Stimulated activated naive B cell treated with anti-CD40 and anti-IgM and Interleukin-4, amounts not matched to agents 10 μg/mL and 1 μg/mL and 100 μg/mL, for 72 hours (primary cell): Measurements from ENCODE around the gene CPEB1.

ENCODE experiments used
- ATAC-seq, 2 donors: fragments of 150-1000 bp; cut with Tn5 transposase; replicated peaks; 2 replicates each; pipeline ENCODE4 v1.10.0; 2021; ENCODE audit warnings: moderate library complexity in 1 of 2
- DNase-seq: peaks from one replicate; pipeline ENCODE4 v3.0.0; 2021
- H3K27ac Mint-ChIP-seq: one replicate; pipeline ENCODE4 v1.8.0; 2022; ENCODE audit warnings: mild to moderate bottlenecking, mixed read lengths
- H3K27me3 Mint-ChIP-seq, 2 donors: one replicate each; pipeline ENCODE4 v1.8.0; 2022; ENCODE audit warnings: mixed read lengths in 2 of 2
- H3K36me3 Mint-ChIP-seq, 2 donors: one replicate each; pipeline ENCODE4 v1.8.0; 2022; ENCODE audit warnings: mixed read lengths in 2 of 2, mild to moderate bottlenecking in 1 of 2
- H3K4me1 Mint-ChIP-seq, 2 donors: one replicate each; pipeline ENCODE4 v1.8.0; 2022; ENCODE audit warnings: mixed read lengths in 2 of 2, mild to moderate bottlenecking in 1 of 2
- H3K4me3 Mint-ChIP-seq, 2 donors: one replicate each; pipeline ENCODE4 v1.8.0; 2022; ENCODE audit warnings: mild to moderate bottlenecking in 2 of 2, mixed read lengths in 2 of 2, moderate library complexity in 1 of 2
- H3K9me3 Mint-ChIP-seq, 2 donors: one replicate each; pipeline ENCODE4 v1.8.0; 2022; ENCODE audit warnings: mixed read lengths in 2 of 2, mild to moderate bottlenecking in 1 of 2

Gene CPEB1

DNA sequence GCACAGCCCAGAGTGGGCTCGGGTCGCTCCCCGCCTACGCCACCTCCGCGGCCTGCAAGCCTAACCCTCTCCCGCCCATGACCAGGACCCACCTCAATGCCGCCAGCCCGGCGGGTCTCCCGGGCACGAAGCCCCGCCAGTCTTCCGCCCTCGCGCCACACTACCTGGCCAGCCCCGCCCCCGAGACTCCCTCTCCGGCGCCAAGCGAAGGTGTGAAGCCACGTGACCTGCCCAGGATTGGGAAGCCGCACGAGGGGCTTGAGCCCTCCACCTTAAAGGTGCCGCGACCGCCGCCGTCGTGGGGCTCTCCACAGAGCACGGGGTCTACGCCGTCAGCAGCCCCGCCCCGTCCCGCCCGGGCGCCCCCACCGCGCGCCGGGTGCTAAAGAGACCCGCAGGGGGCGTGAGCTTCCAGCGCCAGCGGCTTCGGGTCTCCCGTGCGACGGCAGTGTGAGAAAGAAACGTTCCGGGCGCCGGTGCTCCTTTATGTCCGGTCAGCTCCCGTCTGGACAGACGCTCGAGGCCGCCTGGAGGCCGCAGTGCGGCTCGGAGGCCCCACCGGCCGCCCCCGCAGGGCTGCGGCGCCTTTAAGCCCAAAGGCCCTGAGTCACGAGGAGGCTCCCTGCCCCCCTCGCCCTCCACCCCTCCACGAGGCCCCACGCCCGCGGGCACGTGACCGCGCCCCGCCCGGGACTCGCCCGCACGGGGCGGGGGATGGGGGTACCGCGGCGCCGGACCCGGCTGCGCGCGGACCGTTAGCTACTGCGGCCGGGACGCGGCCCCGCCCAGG is at the start of gene CPEB1:
CPEB1 (minus strand) TSS at position 319 of the 790 bp plus-strand sequence. CDS start 18,904 bp downstream, outside the sequence.
- H3K27me3 Mint-ChIP-seq, result peaks cover 49 to 66% of the 10 kb centered on the region in 2 donors
- H3K27ac Mint-ChIP-seq, result no peak within 1 kb of the TSS
- peaks cover 0 to 3% of the 10 kb centered on the region in 2 donors for H3K9me3 Mint-ChIP-seq
- peaks cover 0 to 3% of the 10 kb centered on the region in 2 donors for H3K36me3 Mint-ChIP-seq
- peaks cover 12 to 20% of the 10 kb centered on the region in 2 donors for H3K4me1 Mint-ChIP-seq
- peak; percentile 51 to 61 for ATAC-seq
- no peak for DNase-seq
- peak within 1 kb of the TSS; percentile 65 to 69 for H3K4me3 Mint-ChIP-seq

DNA sequence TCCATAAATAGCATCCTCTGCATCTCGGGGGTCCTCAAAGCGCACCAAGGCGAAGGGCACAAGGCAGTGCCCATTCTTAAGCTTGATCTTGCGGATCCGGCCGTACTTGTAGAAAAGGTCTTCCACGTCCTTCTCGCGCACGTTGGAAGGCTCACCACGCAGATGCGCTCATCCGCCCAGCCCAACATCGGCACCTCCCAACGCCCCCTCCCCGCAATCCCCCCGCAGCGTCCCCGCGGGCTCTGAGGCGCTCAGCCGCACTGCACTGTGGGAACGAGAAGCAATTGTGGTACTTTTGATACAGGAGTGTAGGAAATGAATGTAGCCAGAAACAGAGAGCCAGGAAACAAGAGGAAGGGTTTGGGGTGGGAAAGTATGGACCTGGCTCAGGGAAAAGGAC is 45.0 kb upstream of the CPEB1 start:
- peaks cover 10% of the 10 kb centered on the region in 2 donors for H3K27me3 Mint-ChIP-seq
- DNase-seq (no peak), ATAC-seq (no peak)
- no peaks in the 10 kb centered on the region for H3K36me3 Mint-ChIP-seq
- H3K27ac Mint-ChIP-seq, result no peak overlapping the region
- no peaks in the 10 kb centered on the region for H3K4me1 Mint-ChIP-seq
- H3K4me3 Mint-ChIP-seq, result no peak overlapping the region
- no peaks in the 10 kb centered on the region for H3K9me3 Mint-ChIP-seq

DNA sequence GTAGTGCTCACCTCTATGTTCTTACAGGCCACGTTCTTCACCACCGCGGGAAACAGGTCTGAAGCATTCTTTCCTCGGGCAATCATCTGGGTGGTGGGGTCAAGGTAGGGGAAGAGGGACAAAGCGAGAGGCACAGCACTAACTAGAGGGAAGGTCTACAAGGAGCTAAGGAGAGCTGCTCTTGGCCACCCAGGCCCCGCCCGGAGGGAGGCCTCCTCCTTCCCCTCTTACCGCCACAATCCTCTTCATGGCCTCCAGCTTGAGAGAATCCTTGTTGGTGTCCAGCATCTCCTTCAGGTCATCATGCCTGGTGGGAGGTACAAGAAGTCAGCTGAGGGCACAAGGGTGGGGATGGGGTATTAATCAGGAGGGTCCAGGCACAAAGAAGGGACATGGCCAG is 42.0 kb upstream of the CPEB1 start:
- H3K4me3 Mint-ChIP-seq, result no peak overlapping the region
- peaks cover 22 to 23% of the 10 kb centered on the region in 2 donors for H3K27me3 Mint-ChIP-seq
- no peak for DNase-seq

GRCh38 chr15:82688691-82689090 is 41.5 kb upstream of the CPEB1 start:
- no peaks in the 10 kb centered on the region for H3K36me3 Mint-ChIP-seq
- H3K27ac Mint-ChIP-seq, result no peak overlapping the region
- ATAC-seq, result no peak
- H3K9me3 Mint-ChIP-seq, result no peaks in the 10 kb centered on the region
- no peak for DNase-seq
- no peaks in the 10 kb centered on the region for H3K4me1 Mint-ChIP-seq
- H3K4me3 Mint-ChIP-seq, result no peak overlapping the region
- peaks cover 22 to 27% of the 10 kb centered on the region in 2 donors for H3K27me3 Mint-ChIP-seq

More for the DNA sequence above, 42.0 kb upstream of the CPEB1 start:
- no peaks in the 10 kb centered on the region for H3K9me3 Mint-ChIP-seq
- no peak overlapping the region for H3K27ac Mint-ChIP-seq
- ATAC-seq, result no peak
- H3K4me1 Mint-ChIP-seq, result no peaks in the 10 kb centered on the region
- no peaks in the 10 kb centered on the region for H3K36me3 Mint-ChIP-seq

DNA sequence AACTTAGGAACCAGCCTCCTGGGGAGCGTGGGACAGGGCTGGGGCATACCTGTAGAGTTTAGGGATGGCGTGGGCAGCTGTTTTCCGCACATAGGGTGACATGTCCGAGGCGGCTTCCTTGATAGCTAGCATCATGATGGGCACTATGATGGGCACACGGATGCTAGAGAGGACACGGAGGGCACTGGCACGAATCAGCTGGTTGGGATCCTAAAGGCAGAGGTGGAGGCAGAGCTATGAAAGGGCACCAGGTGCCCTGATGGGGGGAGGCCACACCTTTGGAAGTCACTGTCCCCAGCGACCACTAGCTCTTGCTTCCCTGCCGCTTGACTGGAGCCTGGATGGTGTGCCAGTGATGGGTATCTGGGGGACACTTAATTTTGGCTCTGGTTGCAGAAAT is 34.2 kb upstream of the CPEB1 start:
- Mint-ChIP-seq H3K4me1 (peaks cover 10 to 16% of the 10 kb centered on the region in 2 donors), H3K9me3 (no peaks in the 10 kb centered on the region), H3K27ac (peak overlapping the region; percentile 94), H3K36me3 (peaks cover 0 to 3% of the 10 kb centered on the region in 2 donors), H3K4me3 (peak overlapping the region; percentile 87 to 88), H3K27me3 (peaks cover 29 to 68% of the 10 kb centered on the region in 2 donors)
- DNase-seq (no peak), ATAC-seq (no peak)

DNA sequence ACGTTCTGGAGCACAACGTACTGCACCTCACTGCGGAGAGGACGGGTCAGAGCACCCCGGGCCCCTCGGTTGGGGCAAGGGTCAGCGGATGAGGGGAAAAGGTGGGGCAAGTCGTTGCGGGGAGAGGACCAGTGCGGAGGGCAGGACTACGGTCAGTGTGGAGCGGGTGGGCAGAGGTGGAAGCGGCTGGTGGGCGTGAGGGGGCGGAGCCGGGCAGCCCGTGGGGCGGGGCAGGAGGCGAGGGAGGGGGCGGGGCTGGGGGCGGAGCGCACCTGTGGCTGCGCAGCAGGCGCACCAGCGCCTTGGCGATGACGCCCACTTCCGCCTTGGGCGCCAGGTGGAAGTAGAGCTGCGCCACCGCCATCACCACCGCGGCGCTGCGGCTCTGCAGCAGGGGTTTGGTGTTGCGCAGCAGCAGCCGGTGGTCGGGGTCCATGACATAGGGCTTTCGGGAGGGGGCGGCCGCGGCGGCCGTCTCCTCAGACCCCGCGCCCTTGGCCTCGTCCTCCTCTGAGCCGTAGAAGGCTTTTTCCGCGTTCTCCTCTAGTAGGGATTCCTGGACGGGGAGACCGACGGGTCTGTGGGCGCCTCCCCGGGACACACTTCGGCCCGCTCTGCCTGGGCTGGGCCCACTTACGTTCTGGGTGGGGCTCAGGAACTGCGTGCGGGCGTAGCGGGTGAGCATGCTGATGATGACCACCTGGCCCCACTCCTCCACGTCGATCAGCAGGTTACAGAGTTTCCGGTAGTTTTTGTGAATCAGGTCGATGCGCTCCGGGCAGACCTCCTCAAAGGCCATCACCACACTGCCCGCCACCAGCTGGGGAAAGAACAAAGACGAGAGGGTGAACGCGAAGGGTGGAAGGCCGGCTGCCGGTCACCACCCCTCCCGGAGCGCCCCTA is 33.3 kb upstream of the CPEB1 start:
- H3K27ac Mint-ChIP-seq, result peak overlapping the region; percentile 94
- peaks cover 29 to 69% of the 10 kb centered on the region in 2 donors for H3K27me3 Mint-ChIP-seq
- no peaks in the 10 kb centered on the region for H3K9me3 Mint-ChIP-seq
- peak overlapping the region; percentile 87 to 88 for H3K4me3 Mint-ChIP-seq
- ATAC-seq (peak; percentile 94 to 95), DNase-seq (peak; percentile 61)
- peaks cover 0 to 3% of the 10 kb centered on the region in 2 donors for H3K36me3 Mint-ChIP-seq
- H3K4me1 Mint-ChIP-seq, result peaks cover 10 to 16% of the 10 kb centered on the region in 2 donors

DNA sequence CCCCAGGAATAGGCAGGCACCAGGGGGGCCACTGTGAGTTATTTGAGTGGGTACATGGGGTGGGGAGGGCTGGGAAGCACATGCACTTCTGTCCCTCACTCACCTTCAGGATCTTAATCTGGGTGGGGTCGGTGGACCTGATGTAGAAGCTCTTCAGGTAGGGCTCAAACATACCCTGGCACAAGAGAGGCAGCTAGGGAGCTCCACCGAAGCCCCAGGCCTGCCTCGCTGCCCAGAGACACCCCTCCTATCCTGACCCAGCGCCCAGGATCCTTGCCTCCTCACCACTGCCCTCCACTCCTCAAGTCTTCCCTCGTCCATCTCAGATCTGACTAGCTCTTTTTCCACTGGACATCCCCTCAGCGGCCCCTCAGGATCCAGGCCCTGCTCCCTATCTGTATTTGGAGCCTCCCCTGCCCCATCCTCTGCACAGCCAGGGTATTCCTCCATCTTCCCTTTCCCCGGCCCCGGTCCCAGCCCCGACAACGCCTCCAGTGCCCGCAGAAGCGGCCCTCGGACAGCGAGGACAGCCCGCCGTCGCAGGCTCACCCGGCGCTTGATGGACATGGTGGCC is 32.5 kb upstream of the CPEB1 start:
- H3K27me3 Mint-ChIP-seq, result peaks cover 22 to 62% of the 10 kb centered on the region in 2 donors
- peak overlapping the region; percentile 87 to 88 for H3K4me3 Mint-ChIP-seq
- H3K36me3 Mint-ChIP-seq, result peaks cover 0 to 3% of the 10 kb centered on the region in 2 donors
- H3K27ac Mint-ChIP-seq, result peak overlapping the region; percentile 32
- DNase-seq, result no peak
- peaks cover 10 to 16% of the 10 kb centered on the region in 2 donors for H3K4me1 Mint-ChIP-seq
- no peak for ATAC-seq
- H3K9me3 Mint-ChIP-seq, result no peaks in the 10 kb centered on the region

- Mint-ChIP-seq H3K27me3 (peaks cover 17 to 44% of the 10 kb centered on the region in 2 donors), H3K4me1 (peaks cover 10 to 16% of the 10 kb centered on the region in 2 donors), H3K36me3 (peaks cover 0 to 3% of the 10 kb centered on the region in 2 donors), H3K9me3 (no peaks in the 10 kb centered on the region), H3K4me3 (no peak overlapping the region), H3K27ac (no peak overlapping the region)
- DNase-seq, result no peak
- ATAC-seq, result no peak
Measured at GRCh38 chr15:82677720-82678323, 30.7 kb upstream of the CPEB1 start.

DNA sequence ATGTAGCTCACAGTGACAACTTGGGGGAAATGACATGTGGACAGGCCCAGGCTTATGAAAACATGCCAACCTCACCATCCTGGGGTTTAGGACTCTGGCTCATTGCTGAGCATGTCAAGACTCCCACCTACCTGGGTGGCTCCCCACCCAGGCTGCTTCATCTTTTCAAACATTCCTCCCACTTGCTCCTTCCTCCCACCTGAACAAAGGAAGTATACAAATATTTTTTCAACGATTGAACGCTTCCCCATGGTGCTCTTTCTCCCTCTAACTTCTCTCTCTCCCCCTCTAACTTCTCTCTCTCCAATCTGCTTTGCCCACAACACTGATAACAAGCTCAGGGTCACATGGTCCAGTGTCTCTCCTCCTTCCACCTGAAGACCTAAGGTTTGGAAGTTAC is 27.7 kb upstream of the CPEB1 start:
- H3K27ac Mint-ChIP-seq, result no peak overlapping the region
- peaks cover 0 to 2% of the 10 kb centered on the region in 2 donors for H3K4me1 Mint-ChIP-seq
- peaks cover 4 to 20% of the 10 kb centered on the region in 2 donors for H3K27me3 Mint-ChIP-seq
- no peak for ATAC-seq
- DNase-seq, result no peak
- H3K9me3 Mint-ChIP-seq, result no peaks in the 10 kb centered on the region
- H3K36me3 Mint-ChIP-seq, result no peaks in the 10 kb centered on the region
- H3K4me3 Mint-ChIP-seq, result no peak overlapping the region

GRCh38 chr15:82670699-82671098 is 23.5 kb upstream of the CPEB1 start:
- Mint-ChIP-seq H3K4me3 (no peak overlapping the region), H3K9me3 (no peaks in the 10 kb centered on the region), H3K36me3 (no peaks in the 10 kb centered on the region), H3K27ac (no peak overlapping the region), H3K4me1 (no peaks in the 10 kb centered on the region), H3K27me3 (peaks cover 11 to 20% of the 10 kb centered on the region in 2 donors)
- ATAC-seq (no peak), DNase-seq (no peak)

- Mint-ChIP-seq H3K9me3 (no peaks in the 10 kb centered on the region), H3K4me3 (peak overlapping the region in 1 of 2 donors; percentile 18), H3K36me3 (no peaks in the 10 kb centered on the region), H3K27me3 (peaks cover 36 to 55% of the 10 kb centered on the region in 2 donors), H3K4me1 (no peaks in the 10 kb centered on the region), H3K27ac (no peak overlapping the region)
- ATAC-seq (no peak), DNase-seq (no peak)
Measured at GRCh38 chr15:82666606-82667005, 19.4 kb upstream of the CPEB1 start.

DNA sequence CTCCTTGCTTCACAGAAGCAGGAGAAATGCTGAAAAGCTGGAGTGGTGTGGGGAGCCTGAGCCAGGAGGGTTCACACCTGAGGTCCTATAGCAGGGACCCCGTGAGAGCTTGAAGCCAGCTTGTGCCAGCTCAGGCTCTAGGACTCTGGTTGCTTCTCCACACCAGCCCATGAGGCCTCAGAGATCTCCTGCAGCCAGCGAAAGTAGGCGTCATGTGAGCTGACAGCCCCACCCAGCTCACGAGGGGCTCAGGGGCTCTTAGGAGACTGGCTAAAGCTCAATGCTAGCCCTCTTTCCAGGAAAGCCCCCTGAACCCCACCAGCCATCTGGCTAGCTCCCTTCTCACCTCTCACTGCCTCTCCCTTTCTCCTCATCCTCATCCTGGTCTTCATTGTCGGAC is 16.9 kb upstream of the CPEB1 start:
- H3K27me3 Mint-ChIP-seq, result peaks cover 39 to 66% of the 10 kb centered on the region in 2 donors
- no peak overlapping the region for H3K4me3 Mint-ChIP-seq
- no peaks in the 10 kb centered on the region for H3K9me3 Mint-ChIP-seq
- H3K4me1 Mint-ChIP-seq, result no peaks in the 10 kb centered on the region
- ATAC-seq (no peak), DNase-seq (no peak)
- no peaks in the 10 kb centered on the region for H3K36me3 Mint-ChIP-seq
- H3K27ac Mint-ChIP-seq, result no peak overlapping the region

DNA sequence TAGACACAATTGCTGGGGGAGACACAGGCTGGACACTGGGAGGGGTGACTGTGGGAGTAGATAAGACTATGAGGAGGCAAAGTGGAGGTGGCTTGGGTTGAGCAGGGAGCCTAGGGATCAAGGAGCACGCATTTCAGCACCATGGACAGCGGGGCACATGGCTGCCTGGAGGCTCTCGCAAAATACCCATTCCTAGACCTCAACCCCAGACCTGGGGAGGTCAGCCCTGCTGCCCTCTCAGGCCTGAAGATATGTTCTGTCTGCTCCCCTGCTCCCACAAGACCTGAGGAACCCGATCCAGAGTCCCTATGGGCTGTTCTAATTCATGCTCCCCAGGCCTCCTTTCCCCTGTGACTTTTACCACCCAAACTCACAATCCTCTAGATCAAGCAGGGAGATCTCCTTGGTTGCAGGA is 16.0 kb upstream of the CPEB1 start:
- no peaks in the 10 kb centered on the region for H3K9me3 Mint-ChIP-seq
- H3K27me3 Mint-ChIP-seq, result peaks cover 41 to 61% of the 10 kb centered on the region in 2 donors
- no peaks in the 10 kb centered on the region for H3K4me1 Mint-ChIP-seq
- H3K4me3 Mint-ChIP-seq, result no peak overlapping the region
- ATAC-seq (no peak), DNase-seq (no peak)
- no peak overlapping the region for H3K27ac Mint-ChIP-seq
- no peaks in the 10 kb centered on the region for H3K36me3 Mint-ChIP-seq

DNA sequence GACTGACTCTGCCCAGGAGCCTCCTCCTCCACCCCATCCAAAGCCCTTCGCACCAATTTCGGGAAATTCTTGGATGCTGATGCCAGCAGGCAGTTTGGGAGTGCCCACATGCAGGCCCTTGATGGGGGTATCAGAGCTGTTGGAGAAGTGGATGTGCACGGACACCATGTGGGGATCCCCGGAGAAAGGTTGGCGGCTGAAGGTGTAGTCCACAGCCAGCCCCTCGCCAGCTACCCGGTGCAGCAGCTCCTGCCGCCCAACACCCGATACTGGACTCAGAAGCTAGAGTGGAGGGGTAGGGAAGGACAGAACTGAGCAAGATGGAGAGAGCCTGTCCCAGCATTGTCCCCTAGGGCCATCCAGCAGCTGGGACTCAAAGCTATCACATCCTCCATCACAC is 15.5 kb upstream of the CPEB1 start:
- no peak overlapping the region for H3K27ac Mint-ChIP-seq
- no peak for DNase-seq
- ATAC-seq, result no peak
- peaks cover 41 to 59% of the 10 kb centered on the region in 2 donors for H3K27me3 Mint-ChIP-seq
- H3K4me1 Mint-ChIP-seq, result no peaks in the 10 kb centered on the region
- H3K36me3 Mint-ChIP-seq, result no peaks in the 10 kb centered on the region
- no peaks in the 10 kb centered on the region for H3K9me3 Mint-ChIP-seq
- no peak overlapping the region for H3K4me3 Mint-ChIP-seq
